Brain microvascular endothelial cell (primary cell): ENCODE measurements around the gene SKAP2.

Source experiments
- DNase-seq: peaks from one replicate; pipeline ENCODE4 v3.0.0-alpha.2; 2020
- H3K27ac ChIP-seq: fragments of 250-450 bp; sonication (Bioruptor Pico); 2 replicates; pipeline ENCODE4 v1.5.1; 2020; ENCODE audit warnings: mild to moderate bottlenecking, moderate library complexity
- H3K27me3 ChIP-seq: fragments of 250-450 bp; sonication (Bioruptor Pico); replicated peaks from 2 replicates; pipeline ENCODE4 v1.5.1; 2020; ENCODE audit warnings: mild to moderate bottlenecking
- H3K36me3 ChIP-seq: fragments of 250-450 bp; sonication (Bioruptor Pico); replicated peaks from 2 replicates; pipeline ENCODE4 v1.5.1; 2020; ENCODE audit warnings: mild to moderate bottlenecking
- H3K4me3 ChIP-seq: 2 replicates; pipeline ENCODE4 v1.5.1; 2011; ENCODE audit warnings: low read depth, mild to moderate bottlenecking, control low read depth, low read length, moderate library complexity
- CTCF ChIP-seq: IDR thresholded peaks from 2 replicates; pipeline ENCODE4 v1.5.1; 2011; ENCODE audit warnings: low read depth, mild to moderate bottlenecking, moderate library complexity, low read length, control low read depth, inconsistent platforms; ENCODE audit errors: missing control alignments
- in situ Hi-C: cut with HindIII; loops from 2 replicates; pipeline ENCODE4 v1.10.0; 2017; ENCODE audit warnings: low sequenced_read_pairs, low pct_ligation_motif_present

SKAP2 gene

GRCh38 chr7:26630361-26630760 lies 234.0 kb downstream of the SKAP2 start:
- no peak for DNase-seq
- TF ChIP-seq CTCF, result no peak
- in situ Hi-C loops, result no loop called here
- Histone ChIP-seq H3K27ac (no peak overlapping the region), H3K27me3 (no peaks in the 10 kb centered on the region), H3K36me3 (no peaks in the 10 kb centered on the region), H3K4me3 (no peak overlapping the region)

- in situ Hi-C loops, result no loop called here
- no peaks in the 10 kb centered on the region for H3K27me3 ChIP-seq
- no peak for TF ChIP-seq CTCF
- no peak for DNase-seq
- H3K36me3 ChIP-seq, result no peaks in the 10 kb centered on the region
- no peak overlapping the region for H3K27ac ChIP-seq
- no peak overlapping the region for H3K4me3 ChIP-seq
These were observed 234.7 kb downstream of the SKAP2 start for GRCh38 chr7:26629696-26630095.

- DNase-seq, result no peak
- Histone ChIP-seq H3K27ac (no peak overlapping the region), H3K4me3 (no peak overlapping the region), H3K27me3 (no peaks in the 10 kb centered on the region), H3K36me3 (no peaks in the 10 kb centered on the region)
- no peak for TF ChIP-seq CTCF
- in situ Hi-C loops, result no loop called here
These were observed 236.5 kb downstream of the SKAP2 start for GRCh38 chr7:26627891-26628341.

- Histone ChIP-seq H3K27me3 (no peaks in the 10 kb centered on the region), H3K4me3 (no peak overlapping the region), H3K27ac (no peak overlapping the region), H3K36me3 (no peaks in the 10 kb centered on the region)
- DNase-seq, result no peak
- in situ Hi-C loops, result no loop called here
- TF ChIP-seq CTCF, result no peak
These were observed 237.2 kb downstream of the SKAP2 start for GRCh38 chr7:26627221-26627620.

- in situ Hi-C loops, result no loop called here
- H3K4me3 ChIP-seq, result no peak overlapping the region
- DNase-seq, result no peak
- no peak overlapping the region for H3K27ac ChIP-seq
- no peaks in the 10 kb centered on the region for H3K36me3 ChIP-seq
- TF ChIP-seq CTCF, result no peak
- no peaks in the 10 kb centered on the region for H3K27me3 ChIP-seq
These were observed 237.7 kb downstream of the SKAP2 start for GRCh38 chr7:26626687-26627086.

GRCh38 chr7:26626156-26626555 lies 238.2 kb downstream of the SKAP2 start:
- Histone ChIP-seq H3K36me3 (no peaks in the 10 kb centered on the region), H3K27ac (no peak overlapping the region), H3K27me3 (no peaks in the 10 kb centered on the region), H3K4me3 (no peak overlapping the region)
- no peak for TF ChIP-seq CTCF
- in situ Hi-C loops, result no loop called here
- DNase-seq, result no peak
